Measurements from ENCODE around the gene RIC8A.
"Not testable (repeated sequence)": the region's sequence is repeated elsewhere in the genome, so short reads cannot be mapped to it uniquely, and the experiment has no call there.

RIC8A gene

DNA sequence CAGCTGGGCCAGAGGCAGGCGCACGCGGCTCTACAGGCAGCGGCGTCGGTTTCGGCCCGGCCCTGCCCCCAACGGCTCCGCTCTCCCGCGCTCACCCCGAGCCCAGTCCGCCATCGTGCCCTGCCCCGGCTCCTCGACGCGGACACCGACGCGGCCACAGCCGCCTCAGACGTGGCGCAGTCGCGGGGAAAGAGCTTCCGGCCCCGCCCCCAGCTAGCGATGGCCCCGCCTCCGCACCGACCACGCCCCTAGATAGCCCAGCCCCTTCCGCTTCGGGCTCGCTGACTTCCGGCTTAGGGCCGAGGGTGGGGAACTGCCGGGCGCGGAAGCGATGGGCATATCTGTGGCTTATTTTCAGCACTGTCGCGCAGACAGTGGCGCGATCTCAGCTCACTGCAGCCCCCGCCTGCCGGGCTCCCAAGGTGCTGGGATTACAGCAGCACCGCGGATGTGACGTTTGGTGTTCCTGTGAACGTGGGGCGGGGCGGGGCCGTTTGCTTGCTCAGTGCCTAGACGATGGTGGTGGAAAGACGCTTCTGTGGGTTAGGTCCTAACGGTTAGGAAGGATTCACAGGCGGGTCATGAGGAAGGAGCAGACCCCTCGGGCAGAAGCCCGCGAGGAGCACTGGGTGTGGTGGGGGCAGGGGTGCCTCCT, at the start of gene RIC8A, which contains the start of gene BET1L:
TSS of gene RIC8A (plus strand) at position 501 of the 655 bp plus-strand sequence. CDS start 1,147 bp downstream, outside the sequence.
TSS of gene BET1L (minus strand) at position 192 of the 655 bp plus-strand sequence. CDS start at position 114, 78 bp downstream.
- H3K27ac ChIP-seq (ENCODE audit: low read length) = peak within 1 kb of the TSS; percentile 97
- peaks cover 44% of the 10 kb centered on the region for H3K36me3 ChIP-seq (replicated peaks; ENCODE audit: low read depth, low read length)
- H3K79me2 ChIP-seq (ENCODE audit: low read length) = peaks cover 52% of the 10 kb centered on the region
- peaks cover 21% of the 10 kb centered on the region for H3K4me1 ChIP-seq (ENCODE audit: low read length)
- H4K20me1 ChIP-seq (ENCODE audit: insufficient read depth, low read length) = peaks cover 16% of the 10 kb centered on the region
- peak within 1 kb of the TSS; percentile 95 for H3K4me3 ChIP-seq (ENCODE audit: low read length)
- peak within 1 kb of the TSS; percentile 99 for H3K9ac ChIP-seq (ENCODE audit: low read length)
- H3K4me2 ChIP-seq (ENCODE audit: low read length) = peak within 1 kb of the TSS; percentile 90
- no peak for TF ChIP-seq EZH2phosphoT487 (IDR thresholded peaks at IDR 0.05; ENCODE audit: low read depth)
- TF ChIP-seq, protein P1, sequence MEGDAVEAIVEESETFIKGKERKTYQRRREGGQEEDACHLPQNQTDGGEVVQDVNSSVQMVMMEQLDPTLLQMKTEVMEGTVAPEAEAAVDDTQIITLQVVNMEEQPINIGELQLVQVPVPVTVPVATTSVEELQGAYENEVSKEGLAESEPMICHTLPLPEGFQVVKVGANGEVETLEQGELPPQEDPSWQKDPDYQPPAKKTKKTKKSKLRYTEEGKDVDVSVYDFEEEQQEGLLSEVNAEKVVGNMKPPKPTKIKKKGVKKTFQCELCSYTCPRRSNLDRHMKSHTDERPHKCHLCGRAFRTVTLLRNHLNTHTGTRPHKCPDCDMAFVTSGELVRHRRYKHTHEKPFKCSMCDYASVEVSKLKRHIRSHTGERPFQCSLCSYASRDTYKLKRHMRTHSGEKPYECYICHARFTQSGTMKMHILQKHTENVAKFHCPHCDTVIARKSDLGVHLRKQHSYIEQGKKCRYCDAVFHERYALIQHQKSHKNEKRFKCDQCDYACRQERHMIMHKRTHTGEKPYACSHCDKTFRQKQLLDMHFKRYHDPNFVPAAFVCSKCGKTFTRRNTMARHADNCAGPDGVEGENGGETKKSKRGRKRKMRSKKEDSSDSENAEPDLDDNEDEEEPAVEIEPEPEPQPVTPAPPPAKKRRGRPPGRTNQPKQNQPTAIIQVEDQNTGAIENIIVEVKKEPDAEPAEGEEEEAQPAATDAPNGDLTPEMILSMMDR (IDR thresholded peaks at IDR 0.05; ENCODE audit: low read depth, low read length) = no peak
- no peaks in the 10 kb centered on the region for H3K27me3 ChIP-seq (ENCODE audit: low read depth, low read length)
- no peaks in the 10 kb centered on the region for H3K9me3 ChIP-seq (ENCODE audit: insufficient read depth, low read length)
- no peak within 1 kb of the TSS for H2AFZ ChIP-seq (ENCODE audit: low read depth, low read length)

DNA sequence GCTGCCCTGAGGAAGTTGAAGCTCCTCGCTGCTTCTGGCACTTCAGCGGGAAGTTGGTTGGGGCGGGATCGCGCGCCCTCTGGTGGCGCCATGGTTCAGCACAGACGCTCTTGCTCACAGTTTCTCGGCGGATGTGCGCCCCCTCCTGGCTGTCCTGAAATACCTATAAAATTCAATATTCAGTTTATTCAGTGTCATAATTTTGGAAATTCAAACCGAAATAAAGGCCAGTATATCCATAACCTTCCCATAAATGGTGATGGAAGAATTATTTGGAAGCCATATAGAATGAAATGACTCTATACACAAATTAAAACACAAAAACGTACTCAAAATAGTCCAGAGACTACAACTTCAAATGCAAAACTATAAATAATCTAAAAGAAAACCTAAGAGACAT, 27.3 kb upstream of the RIC8A start:
- H3K4me3 ChIP-seq (ENCODE audit: low read length); H3K36me3 ChIP-seq (replicated peaks; ENCODE audit: low read depth, low read length); H3K4me2 ChIP-seq (ENCODE audit: low read length); H3K27ac ChIP-seq (ENCODE audit: low read length); H3K27me3 ChIP-seq (ENCODE audit: low read depth, low read length); H3K4me1 ChIP-seq (ENCODE audit: low read length); H2AFZ ChIP-seq (ENCODE audit: low read depth, low read length); H3K9ac ChIP-seq (ENCODE audit: low read length); H3K9me3 ChIP-seq (ENCODE audit: insufficient read depth, low read length); H4K20me1 ChIP-seq (ENCODE audit: insufficient read depth, low read length); H3K79me2 ChIP-seq (ENCODE audit: low read length): not testable (repeated sequence)
- TF ChIP-seq, protein P1 (IDR thresholded peaks at IDR 0.05; ENCODE audit: low read depth, low read length) = peak; percentile 26; the same call in 1 of the 2 replicates

DNA sequence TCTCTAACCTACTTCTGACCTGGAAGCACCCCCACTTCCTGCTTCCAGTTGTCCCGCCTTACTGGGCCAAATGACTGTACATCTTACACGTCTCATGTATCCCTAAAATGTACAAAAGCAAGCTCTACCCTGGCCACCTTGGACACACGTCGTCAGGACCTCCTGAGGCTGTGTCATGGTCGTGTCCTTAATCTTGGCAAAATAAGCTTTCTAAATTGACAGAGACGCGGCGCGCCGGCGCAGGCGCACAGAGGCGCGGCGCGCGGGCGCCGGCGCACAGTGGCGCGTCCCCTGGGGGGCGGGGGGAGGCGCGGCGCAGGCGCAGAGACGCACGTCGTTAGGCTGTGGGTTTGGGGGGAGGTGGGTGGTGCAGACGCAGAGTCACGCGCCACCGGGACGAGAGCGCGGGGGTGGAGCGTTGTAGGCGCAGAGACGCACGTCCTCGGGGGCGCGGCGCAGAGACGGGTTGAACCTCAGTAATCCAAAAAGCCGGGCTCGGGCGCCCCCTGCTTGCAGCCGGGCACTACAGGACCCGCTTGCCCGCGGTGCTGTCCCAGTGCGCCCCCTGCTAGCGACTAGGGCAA, 18.2 kb upstream of the RIC8A start:
- H3K4me1 ChIP-seq (ENCODE audit: low read length); H3K27me3 ChIP-seq (ENCODE audit: low read depth, low read length); H2AFZ ChIP-seq (ENCODE audit: low read depth, low read length); H3K9ac ChIP-seq (ENCODE audit: low read length); H4K20me1 ChIP-seq (ENCODE audit: insufficient read depth, low read length); H3K9me3 ChIP-seq (ENCODE audit: insufficient read depth, low read length); H3K36me3 ChIP-seq (replicated peaks; ENCODE audit: low read depth, low read length); H3K4me2 ChIP-seq (ENCODE audit: low read length); H3K79me2 ChIP-seq (ENCODE audit: low read length): not testable (repeated sequence)
- Histone ChIP-seq H3K4me3 (ENCODE audit: low read length) (peak overlapping the region; percentile 50; the same call in 1 of the 2 replicates), H3K27ac (ENCODE audit: low read length) (peak overlapping the region; percentile 49)

DNA sequence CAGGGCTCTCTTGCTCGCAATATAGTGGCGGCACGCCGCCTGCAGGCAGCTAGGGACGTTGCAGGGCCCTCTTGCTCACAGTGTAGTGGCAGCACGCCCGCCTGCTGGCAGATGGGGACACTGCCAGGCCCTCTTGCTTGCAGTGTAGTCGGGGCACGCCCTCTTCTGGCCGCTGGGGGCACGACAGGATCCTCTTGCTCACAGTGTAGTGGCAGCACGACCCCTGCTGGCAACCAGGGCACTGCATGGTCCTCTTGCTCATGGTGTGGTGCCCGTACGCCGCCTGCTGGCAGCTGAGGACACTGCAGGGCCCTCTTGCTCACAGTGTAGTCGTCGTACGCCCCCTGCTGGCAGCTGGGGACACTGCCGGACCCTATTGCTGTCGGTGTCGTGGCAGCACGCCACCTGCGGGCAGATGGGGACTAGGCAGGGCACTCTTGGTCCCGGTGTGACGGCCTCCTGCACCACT, 17.6 kb upstream of the RIC8A start:
- not testable (repeated sequence) for H3K4me2 ChIP-seq (ENCODE audit: low read length); H3K4me3 ChIP-seq (ENCODE audit: low read length); H2AFZ ChIP-seq (ENCODE audit: low read depth, low read length); H3K9me3 ChIP-seq (ENCODE audit: insufficient read depth, low read length); H3K79me2 ChIP-seq (ENCODE audit: low read length); H3K27me3 ChIP-seq (ENCODE audit: low read depth, low read length); H3K9ac ChIP-seq (ENCODE audit: low read length); H3K4me1 ChIP-seq (ENCODE audit: low read length); H3K27ac ChIP-seq (ENCODE audit: low read length); H4K20me1 ChIP-seq (ENCODE audit: insufficient read depth, low read length); H3K36me3 ChIP-seq (replicated peaks; ENCODE audit: low read depth, low read length)
- TF ChIP-seq, protein P1 (IDR thresholded peaks at IDR 0.05; ENCODE audit: low read depth, low read length) = peak; percentile 38

DNA sequence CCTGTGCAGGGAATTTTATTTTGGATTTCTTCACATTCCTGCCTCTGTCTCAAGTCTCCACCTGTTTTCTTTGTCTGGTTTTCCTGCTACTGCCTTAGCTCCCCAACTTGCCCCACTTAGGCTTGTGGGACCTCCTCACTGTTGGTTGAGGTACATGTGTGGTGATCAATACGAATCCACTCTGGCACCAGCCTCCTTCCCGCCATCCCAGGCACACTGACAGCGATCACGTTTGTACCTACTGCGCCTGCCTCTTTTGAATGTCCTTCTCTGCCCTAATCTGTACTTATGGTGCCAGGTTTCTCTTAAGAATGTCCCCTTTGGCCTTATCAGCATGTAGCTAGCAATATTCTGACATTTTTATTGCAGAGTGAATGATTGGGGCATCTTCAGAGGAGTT, 17.0 kb upstream of the RIC8A start:
- H2AFZ ChIP-seq (ENCODE audit: low read depth, low read length); H3K79me2 ChIP-seq (ENCODE audit: low read length); H3K4me3 ChIP-seq (ENCODE audit: low read length); H3K27ac ChIP-seq (ENCODE audit: low read length); H3K27me3 ChIP-seq (ENCODE audit: low read depth, low read length); H3K4me1 ChIP-seq (ENCODE audit: low read length); H3K36me3 ChIP-seq (replicated peaks; ENCODE audit: low read depth, low read length); H3K4me2 ChIP-seq (ENCODE audit: low read length); H4K20me1 ChIP-seq (ENCODE audit: insufficient read depth, low read length); H3K9ac ChIP-seq (ENCODE audit: low read length); H3K9me3 ChIP-seq (ENCODE audit: insufficient read depth, low read length): not testable (repeated sequence)
